Measurements from ENCODE around the gene KRI1. TPM values are rescaled to one million over a fixed set of nuclear protein-coding genes. Genes with fewer than 3 reads are reported as not detected.

KRI1 gene
- 12.0 TPM for total RNA-seq

DNA sequence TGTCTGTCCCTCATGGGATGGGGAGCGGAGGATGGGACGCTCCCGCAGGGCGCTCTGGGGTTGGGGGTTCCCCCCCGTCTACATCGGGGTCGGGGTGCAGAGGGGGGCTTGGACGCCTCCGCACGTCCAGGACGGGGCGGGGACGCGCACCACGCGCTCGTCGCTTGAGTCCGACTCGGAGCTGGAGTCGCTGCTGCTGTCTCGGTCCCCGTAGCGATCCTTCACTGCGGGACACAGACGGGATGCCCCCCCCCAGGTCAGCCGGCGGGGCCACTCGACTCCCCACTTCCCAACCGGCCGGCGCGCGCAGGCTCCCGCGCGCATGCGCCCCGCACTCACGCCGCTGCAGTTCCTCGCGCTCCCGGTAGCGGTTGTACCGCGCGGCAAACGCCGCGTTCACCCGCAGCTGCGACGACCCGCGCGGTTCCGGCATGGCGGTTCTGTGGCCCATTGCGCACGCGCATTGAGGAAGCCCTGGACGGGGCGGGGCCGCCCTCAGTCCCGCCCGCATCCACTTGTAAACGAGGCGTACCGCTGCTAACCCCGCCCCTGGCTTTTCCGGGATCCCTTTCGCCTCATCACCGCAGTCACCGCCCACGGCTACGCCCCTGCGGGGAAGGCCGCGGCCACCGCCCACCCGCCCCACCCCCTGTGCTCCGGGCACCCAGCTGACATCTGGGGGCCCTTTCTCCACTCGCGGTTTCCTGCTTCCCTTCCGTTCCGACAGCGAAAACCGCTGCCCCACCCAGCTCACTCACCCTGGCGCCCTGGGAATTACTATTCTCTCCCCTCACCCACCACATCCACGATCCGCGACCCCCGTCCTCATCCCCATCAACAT, at the start of gene KRI1:
Gene KRI1 (minus strand): TSS at position 444 of the 841 bp plus-strand sequence. CDS start 11 bp downstream, at position 433.
- DNase-seq = peak; percentile 97

DNA sequence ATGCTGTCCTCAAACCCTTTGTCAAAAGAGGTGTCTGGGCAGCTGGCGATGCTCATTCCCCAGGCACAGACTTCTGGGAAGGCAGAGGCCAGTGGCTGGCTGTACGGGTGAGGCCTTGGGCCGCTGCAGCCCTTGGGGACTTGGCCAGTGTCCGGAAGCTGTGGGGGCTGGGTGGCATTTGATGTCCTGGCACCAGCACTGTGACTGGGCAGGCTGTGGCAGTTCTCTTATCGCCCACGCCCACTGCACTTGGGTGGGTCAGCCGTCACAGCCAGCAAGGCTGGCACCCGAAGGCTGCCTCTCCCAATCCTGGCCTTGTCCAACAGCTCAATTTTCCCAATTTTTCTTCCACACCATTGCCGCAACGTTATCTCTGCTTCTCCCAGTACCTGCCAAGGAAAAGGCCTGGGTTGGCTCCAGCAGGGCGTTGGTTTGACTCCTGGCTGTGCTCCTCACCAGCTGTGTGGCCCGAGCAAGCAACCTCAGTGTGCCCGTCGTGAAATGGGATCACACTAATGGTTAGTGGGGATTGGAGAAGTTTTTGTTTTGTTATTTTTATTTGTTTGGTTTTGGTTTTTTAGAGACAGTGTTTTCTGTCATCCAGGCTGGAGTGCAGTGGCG, 46.8 kb upstream of the KRI1 start:
- no peak for DNase-seq

DNA sequence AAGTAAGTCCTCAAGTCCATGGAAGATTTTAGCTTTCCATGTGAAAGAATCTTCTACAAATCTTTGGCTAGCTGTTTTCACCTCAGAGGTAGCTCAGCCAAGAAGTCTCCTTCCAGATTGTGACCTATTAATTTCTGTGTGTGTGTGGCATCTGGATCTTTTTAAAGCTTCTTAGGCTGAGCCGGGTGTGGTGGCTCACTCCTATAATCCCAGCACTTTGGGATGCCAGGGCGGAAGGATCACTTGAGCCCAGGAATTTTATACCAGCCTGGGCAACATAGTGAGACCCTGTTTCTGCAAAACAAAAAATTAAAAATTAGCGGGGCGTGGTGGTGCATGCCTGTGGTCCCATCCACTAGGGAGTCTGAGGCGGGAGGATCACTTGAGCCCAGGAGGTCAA, 46.1 kb upstream of the KRI1 start:
- no peak for DNase-seq

DNA sequence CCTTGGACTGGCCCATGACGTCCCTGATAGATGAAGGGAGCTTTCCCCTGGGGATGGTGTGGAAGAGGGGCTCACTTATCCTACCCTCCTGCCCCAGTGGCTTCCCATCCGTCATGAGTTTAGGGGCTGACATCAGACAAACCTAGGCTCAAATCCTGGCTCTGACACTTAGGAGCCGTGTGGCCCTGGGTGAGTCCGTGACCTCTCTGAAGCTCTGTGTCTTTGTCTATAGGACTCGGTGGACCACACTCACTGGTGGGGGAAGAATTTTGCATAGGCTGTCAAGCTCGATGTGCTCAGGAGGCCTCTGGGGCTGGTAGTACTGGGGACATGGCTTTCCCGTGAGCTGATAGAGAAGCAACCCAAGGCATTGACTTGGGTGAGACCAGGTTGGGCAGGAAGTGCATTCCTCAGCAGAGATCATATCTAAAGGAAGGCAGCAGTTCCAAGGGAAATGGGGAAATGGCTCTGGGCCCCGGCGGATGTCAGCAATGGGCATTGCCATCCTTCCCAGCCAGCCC, 38.7 kb upstream of the KRI1 start:
- no peak for DNase-seq

DNA sequence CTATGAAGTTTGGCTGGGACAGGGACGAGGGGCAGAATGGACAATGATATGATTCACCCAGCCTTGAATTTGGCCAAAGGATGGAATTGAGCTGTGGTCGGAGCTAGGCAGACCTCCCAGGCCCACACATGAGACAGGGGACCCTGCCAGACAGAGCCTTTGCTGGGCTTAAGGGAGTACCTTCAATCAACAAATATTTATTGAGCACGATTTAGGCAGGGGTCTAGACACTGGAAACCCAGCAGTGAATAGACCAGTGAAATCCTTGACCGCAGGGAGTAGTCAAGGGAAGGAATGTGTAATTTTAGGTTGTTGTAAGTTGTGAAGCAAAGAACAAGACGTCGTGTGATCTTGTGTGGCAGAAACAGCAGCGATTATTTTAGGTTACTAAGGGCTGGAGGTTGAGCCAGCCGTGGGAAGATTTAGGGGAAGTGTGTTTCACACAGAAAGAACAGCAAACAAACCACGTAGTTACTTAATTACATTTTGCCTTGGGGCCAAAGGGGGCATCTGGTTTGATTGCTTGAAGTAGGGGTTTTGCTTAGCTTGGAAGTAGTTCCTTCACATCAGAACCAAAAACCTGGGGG, 38.2 kb upstream of the KRI1 start:
- DNase-seq = no peak

DNA sequence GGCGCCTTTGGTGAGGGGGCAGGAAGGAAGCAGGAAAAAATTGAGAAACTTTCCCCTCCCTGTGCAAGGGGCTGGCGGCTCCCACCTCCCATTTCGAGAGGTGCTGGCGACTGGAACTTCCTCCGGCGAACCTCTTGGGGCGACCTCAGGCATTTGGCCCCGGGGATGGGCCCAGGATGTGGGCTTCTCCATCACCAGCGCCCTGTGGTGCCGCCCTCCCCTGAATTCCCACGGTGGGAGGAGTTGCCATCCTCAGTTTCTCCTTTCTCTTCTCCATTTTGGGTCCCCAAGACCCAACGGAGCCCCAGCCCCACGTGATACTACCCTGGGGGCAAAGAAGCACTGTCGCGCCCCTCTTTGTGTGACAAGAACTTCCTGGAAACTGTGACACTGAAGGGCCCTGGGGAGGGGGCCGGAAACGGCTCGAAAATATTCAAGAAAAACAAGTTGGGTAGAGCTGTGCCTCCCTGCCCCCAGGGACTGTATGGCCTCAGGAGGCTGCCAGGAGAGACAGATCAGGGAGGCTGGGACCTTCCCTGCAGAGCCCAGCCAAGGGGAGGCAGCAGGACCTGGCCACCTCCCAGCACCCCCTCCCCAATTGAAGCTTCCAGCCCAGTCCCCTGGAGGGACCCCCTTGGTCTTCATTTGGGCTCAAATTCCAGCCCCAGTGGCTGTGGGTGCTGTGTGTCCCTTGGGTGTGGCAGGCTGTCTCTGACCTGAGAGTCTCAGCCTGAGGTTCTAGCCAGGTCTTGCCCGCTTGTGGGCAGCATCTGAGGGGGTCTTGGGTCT, 37.5 kb upstream of the KRI1 start:
- peak; percentile 30 for DNase-seq

DNA sequence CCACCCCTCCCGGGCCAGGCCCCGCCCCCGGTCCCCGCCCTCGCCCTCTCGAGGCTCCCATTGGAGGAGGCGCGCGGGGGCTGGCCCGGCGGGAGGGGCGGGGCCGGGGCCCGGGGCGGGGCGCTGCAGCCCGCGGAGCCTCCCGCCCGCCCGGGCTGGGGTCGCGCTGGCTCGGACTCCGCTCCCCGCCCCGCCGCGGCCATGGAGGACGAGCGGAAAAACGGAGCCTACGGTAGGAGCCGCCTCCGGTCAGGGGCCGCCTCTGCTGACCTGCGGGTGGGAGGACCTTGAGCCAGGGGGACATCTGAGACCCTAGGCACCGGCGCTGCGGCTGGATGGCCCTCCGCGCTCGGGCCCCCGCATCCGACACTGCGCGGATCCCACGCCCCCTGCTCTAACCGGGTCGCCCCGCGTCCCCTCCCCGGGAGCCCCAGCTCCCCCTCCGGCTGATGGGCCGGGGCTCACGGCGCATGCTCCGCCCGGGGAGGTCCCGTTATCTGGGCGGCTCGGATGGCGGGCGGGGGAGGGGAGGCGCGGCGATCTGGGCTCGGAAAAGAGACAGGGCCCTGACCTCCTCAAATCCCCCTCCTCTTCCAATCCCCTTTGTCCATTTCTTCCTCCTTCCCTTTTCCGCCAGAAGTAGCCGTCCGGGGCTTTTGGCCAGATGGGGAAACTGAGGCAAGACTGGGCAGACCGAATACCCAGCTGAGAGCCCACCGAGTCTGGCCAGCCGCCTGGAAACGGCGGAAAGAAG, 36.7 kb upstream of the KRI1 start:
- DNase-seq = peak; percentile 51

DNA sequence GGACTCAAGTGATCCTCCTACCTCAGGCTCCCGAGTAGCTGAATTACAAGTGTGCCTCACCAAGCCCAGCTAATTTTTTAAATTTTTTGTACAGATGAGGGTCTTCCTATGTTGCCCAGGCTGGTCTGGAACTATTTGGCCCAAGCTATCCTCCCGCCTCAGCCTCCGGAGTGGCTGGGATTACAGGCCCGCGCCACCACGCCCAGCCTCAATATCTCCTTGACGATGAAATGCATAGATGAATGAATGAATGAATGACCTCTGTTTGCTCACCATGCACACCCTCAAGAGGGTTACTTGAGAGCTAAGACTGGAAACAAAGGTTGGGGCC, 36.2 kb upstream of the KRI1 start:
- no peak for DNase-seq

DNA sequence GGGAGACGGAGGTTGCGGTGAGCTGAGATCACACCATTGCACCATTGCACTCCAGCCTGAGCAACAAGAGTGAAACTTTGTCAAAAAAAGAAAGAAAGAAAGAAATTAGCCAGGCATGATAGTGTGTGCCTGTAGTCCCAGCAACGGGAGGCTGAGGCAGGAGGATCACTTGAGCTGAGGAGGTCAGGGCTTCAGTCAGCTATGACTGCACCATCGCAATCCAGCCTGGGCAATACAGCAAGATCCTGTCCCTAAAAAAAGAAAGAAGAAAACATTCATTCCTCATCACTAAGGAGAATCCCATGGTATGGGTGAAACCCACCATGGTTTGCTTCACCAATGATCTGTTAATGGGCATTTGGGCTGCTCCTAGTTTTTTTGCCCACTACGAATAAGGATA, 34.3 kb upstream of the KRI1 start:
- DNase-seq = no peak

DNA sequence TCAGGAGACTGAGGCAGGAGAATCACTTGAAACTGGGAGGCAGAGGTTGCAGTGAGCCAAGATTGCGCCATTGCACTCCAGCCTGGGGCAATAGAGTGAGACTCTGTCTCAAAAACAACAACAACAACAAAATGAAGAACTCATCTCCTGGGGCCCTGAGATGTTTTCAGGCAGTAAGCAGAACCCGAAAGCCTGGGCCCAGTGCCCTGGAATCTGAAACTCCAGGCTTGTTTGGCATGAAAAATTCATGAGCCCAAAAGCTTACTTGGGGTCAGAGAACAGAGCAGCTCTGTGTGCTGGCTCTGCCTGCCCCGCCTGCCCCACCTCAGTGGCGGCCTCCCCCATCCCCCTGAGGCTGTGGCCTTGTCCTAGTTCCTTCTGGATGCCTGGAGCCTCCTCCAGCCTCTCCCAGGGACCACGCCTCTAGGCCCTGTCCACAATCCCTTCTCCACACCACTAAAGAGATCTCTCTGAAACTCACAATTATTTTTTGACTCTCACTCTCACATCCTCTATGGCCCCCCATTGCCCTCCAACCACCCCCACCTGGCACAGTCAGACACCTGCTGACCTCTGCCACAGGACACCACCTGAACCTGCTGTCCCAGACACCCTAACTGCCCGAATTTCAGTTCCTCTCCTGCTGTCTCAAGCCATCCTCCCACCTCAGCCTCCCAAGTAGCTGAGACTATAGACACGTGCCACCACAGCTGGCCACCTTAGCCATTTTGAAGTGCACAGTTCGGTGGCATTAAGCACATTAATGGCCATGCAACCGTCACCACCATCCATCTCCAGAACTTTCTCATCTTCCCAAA, 28.2 kb upstream of the KRI1 start:
- DNase-seq = no peak

DNA sequence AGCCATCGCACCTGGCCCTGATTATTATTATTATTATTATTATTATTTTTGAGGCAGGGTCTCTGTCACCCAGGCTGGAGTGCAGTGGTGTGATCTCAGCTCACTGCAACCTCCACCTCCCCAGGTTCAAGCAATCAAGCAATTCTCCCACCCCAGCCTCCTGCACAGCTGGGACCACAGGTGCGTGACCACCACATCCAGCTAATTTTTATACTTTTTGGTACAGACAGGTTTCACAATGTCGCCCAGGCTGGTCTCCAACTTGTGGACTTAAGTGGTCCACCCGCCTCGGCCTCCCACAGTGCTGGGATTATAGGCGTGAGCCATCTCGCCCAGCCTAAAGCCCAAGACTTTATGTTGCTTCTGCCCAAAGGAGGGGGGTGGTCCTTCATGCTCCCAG, 27.3 kb upstream of the KRI1 start:
- DNase-seq = no peak

DNA sequence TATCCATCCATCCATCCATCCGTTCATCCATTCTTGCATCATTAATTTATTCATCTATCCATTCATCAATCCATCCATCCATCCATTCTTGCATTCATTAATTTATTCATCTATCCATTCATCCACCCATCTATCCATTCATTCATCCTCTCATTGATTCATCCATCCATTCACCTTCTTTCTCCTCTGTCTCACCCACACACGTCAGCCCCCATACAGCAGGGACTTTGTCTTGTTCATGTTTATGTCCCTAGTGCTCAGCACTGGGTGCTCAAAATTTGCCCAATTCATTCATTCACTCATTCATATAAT, 22.0 kb upstream of the KRI1 start:
- no peak for DNase-seq

DNA sequence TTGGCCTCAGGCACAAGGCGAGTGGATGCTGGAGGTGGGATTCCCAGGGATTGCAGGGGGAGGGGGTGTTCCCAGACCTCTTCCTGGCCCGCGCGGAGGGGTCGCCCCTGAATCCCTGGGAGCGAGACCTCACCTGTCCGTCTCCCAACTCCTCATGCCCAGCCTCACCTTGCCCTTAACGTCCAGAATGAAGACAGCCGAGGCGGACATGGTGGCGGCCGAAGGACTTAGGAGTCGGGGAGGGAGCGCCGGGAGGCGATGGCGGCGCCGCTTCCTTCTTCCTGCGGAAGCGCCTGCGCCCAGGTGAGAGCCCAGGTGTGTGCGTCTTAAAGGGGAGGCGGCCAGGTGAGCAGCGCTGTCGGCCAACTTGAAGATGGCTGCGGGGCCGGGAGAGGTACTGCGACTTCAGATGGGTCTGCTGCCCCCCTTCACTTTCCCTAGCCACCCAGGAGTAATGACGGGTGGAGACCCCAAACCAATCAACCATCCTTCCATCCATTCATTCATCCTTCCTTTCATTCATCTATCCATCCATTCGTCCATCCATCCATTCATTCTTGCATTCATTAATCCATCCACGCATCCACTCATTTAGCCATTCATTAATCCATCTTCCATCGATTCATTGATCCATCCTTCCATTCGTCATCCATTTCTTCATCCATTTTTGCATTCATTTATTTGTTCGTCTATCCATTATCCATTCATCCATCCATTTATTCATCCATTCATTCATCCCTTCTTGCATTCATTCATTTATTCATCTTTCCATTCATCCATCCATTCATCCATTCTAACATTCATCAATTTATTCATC, 21.4 kb upstream of the KRI1 start, which contains the start of gene AP1M2:
Gene AP1M2 (minus strand): TSS at position 291 of the 817 bp plus-strand sequence. CDS start 81 bp downstream, at position 210.
- no peak for DNase-seq

DNA sequence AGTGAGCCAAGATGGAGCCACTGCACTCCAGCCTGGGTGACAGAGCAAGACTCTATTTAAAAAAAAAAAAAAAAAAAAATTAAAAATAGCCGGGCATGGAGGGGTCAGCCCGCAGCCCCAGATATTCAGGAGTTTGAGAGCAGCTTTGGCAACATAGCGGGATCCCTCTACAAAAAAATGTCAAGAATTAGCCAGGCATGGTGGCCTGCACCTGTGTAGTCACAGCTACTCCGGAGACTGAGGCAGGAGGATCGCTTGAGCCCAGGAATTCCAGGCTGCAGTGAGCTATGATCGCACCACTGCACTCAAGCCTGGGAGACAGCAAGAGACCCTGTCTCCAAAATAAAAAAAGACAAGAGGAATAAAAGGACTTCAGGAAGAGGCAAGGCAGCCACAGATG, 20.6 kb upstream of the KRI1 start:
- no peak for DNase-seq

DNA sequence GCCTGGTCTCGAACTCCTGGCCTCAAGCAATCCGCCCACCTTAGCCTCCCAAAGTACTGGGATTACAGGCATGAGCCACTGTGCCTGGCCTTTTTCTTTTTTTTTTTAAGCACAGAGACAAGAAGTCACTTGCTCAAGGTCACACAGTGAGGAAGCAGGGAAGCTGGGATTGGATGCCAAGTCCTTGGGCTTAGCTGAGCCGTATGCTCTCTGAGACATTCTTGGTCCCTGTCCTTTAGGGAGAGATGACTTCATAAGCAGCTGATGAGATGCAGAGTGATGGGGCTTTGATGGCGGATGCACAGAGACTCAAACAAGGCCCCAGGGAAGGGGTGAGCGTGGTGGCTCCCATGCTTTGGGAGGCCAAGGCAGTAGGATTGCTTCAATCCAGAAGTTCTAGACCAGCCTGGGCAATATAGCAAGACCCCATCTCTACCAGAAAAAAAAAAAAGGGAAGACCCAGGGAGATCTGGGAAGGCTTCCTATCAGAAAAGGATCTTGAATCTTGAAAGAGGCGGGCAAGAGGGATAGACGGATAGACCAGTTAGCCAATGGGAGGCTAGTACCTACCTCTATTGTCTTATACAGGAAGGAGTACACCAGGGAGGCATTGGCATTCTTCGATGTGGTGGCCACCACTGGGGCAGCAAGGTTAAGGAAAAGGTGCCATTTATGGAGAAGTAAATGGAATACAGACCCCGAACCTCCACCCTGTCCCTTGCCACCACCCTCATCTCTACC, 17.4 kb upstream of the KRI1 start:
- DNase-seq = no peak

DNA sequence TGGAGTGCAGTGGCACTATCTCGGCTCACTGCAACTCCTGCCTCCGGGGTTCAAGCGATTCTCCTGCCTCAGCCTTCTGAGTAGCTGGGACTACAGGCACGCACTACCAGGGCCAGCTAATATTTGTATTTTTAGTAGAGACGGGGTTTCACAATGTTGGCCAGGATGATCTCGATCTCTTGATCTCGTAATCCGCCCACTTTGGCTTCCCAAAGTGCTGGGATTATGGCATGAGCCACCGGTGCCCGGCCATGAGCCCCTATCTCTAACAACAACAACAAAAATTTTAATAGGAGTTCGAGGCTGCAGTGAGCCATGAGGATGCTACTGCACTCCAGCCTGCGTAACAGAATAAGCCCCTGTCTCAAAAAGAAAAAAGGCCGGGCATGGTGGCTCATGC, 16.3 kb upstream of the KRI1 start:
- DNase-seq = no peak

DNA sequence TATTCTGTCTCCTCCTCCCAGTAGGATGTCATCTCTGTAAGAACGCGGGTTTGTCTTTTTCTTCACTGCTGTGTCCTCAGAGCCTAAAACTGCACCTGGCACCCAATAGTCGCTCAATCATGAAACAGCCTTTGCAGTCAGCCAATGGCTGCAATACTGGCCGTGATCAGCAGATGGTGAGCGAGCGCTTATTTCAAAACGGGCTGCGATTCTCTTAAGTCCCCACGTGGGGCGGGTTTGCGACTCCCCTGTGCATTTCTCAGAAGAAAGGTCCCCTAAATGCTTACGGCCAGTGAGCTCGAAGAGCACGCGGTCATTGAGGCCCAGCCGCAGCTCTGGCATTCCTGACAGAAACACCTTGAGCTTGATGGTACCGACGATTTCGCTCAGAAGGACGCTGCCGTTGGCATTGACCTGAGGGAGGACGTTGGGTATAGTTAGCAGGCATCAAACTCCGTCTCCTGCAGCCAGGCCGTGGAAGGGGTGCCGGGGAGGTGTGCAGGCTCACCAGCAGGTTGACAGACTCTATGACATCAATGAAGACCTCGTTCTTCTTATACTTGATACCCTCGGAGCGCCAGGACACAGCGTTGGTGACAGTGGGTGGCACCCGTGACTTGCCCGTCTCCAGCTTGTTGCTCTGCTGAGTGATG, 15.3 kb upstream of the KRI1 start:
- DNase-seq = peak; percentile 79

DNA sequence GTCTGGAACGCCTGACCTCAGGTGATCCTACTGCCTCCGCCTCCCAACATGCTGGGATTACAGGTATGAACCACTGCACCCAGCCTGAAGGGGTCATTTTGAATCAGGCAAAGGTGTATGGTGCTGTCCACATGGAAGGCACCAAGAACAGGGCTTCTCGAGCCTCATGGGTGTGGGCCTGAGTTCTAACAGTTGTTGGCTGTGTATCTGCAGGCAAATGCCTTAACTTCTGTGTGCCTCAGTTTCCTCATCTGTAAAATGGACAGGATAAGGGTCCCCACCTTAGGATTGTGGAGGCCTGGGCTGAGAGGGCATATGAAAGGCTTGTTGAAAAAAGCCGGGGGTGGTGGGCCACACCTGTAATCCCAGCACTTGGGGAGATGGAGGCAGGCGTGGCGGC, 12.1 kb upstream of the KRI1 start:
- DNase-seq = no peak

Measured in skin of body (tissue), 2 donors.